ENCODE results near the gene CDCA4.

DNA sequence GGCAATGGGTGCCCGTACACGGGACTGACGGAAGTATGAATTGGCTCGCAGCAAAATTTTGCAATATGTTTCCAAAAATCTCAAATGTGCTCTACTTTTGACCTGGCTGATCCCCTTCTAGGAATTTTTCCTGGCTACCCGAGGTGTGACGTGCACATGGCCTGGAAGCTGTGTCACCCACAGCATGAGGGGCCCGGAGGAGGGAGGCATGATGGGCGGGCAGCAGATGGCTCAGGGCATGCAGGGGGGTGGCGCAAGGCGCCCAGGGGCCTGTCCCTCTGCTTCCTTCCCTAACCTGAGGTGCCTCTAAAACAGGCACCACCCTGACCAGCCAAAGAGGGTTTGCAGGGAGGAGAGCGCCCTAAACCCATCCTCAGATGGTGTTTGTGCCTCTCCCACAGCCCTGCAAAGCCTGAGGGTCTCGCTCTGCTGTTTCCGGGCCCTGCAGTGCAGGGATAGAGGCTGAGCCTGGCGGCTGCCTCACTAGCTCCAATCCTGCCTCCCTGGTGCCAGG is 37.7 kb upstream of the CDCA4 start:
- TF ChIP-seq, protein P1, sequence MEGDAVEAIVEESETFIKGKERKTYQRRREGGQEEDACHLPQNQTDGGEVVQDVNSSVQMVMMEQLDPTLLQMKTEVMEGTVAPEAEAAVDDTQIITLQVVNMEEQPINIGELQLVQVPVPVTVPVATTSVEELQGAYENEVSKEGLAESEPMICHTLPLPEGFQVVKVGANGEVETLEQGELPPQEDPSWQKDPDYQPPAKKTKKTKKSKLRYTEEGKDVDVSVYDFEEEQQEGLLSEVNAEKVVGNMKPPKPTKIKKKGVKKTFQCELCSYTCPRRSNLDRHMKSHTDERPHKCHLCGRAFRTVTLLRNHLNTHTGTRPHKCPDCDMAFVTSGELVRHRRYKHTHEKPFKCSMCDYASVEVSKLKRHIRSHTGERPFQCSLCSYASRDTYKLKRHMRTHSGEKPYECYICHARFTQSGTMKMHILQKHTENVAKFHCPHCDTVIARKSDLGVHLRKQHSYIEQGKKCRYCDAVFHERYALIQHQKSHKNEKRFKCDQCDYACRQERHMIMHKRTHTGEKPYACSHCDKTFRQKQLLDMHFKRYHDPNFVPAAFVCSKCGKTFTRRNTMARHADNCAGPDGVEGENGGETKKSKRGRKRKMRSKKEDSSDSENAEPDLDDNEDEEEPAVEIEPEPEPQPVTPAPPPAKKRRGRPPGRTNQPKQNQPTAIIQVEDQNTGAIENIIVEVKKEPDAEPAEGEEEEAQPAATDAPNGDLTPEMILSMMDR (IDR thresholded peaks at IDR 0.05): no peak
- no peak for TF ChIP-seq POLR2A (IDR thresholded peaks at IDR 0.05)
- TF ChIP-seq EP300 (IDR thresholded peaks at IDR 0.05): no peak
